HCT116 (cell line): ENCODE data around the gene SERINC5. TPM values are rescaled to one million over a fixed set of nuclear protein-coding genes. Genes with fewer than 3 reads are reported as not detected.
"Not testable (repeated sequence)": the region's sequence is repeated elsewhere in the genome, so short reads cannot be mapped to it uniquely, and the experiment has no call there.

Experiments used
- ATAC-seq: fragments of 200-7000 bp; cut with Tn5 transposase; 2 replicates; pipeline ENCODE4 v1.9.1; 2020; ENCODE audit warnings: mild to moderate bottlenecking, moderate library complexity
- BruUV-seq: library from RNA; stranded (reverse); fragments of 400-500 nt; replicated peaks from 2 replicates; lab custom pipeline; 2021; lab: Mats Ljungman, UMichigan
- CTCF ChIA-PET: fragments of 300-600 bp; sonication (Branson Sonifier 250); formaldehyde crosslinking; loops from one replicate; lab custom pipeline; 2021; ENCODE audit warnings: antibody characterized with exemption; lab: Charles Lee
- POLR2A ChIA-PET: fragments of 300-600, 350-600 bp; sonication (Branson Sonifier 250); formaldehyde crosslinking; loops from one replicate; lab custom pipeline; 2021; ENCODE audit warnings: antibody characterized with exemption; lab: Charles Lee
- RAD21 ChIA-PET, 2 experiments: fragments of 300-600 bp; sonication (Branson Sonifier 250); formaldehyde crosslinking; loops; one replicate each; lab custom pipeline; 2023; ENCODE audit warnings: low total read pairs in 2 of 2; ENCODE audit not compliant: uncharacterized antibody in 2 of 2, unreplicated experiment in 2 of 2, low non-redundant PET in 1 of 2; lab: Charles Lee
- DNase-seq: peaks from one replicate; pipeline ENCODE4 v3.0.0-alpha.2; 2010; ENCODE audit warnings: low read depth, low spot score
- H2AFZ ChIP-seq: fragments of 200-600 bp; shearing (Covaris generic), sonication (generic); 2 replicates; pipeline ENCODE4 v1.6.1; 2017; ENCODE audit warnings: low read depth, mixed run types, mixed read lengths, antibody characterized with exemption, low read length; ENCODE audit not compliant: poor library complexity, severe bottlenecking
- H3K27ac ChIP-seq: 2 replicates; pipeline ENCODE4 v1.5.1; 2012; ENCODE audit warnings: low read depth, low read length
- H3K27me3 ChIP-seq: fragments of 200-600 bp; sonication (generic); 2 replicates; pipeline ENCODE4 v1.6.1; 2016; ENCODE audit warnings: mixed run types, low read length, mixed read lengths; ENCODE audit not compliant: insufficient read depth
- H3K36me3 ChIP-seq, 2 experiments: fragments of 200-500 bp in 1 of 2; fragments of 200-600 bp in 1 of 2; sonication (Bioruptor generic) in 1 of 2; sonication (generic) in 1 of 2; 2 replicates each; pipeline versions ENCODE4 v1.5.1 to v1.6.1; 2014 to 2016; ENCODE audit warnings: low read length in 2 of 2, inconsistent platforms in 1 of 2, mixed read lengths in 1 of 2, mixed run types in 1 of 2; ENCODE audit not compliant: insufficient read depth in 2 of 2, control insufficient read depth in 1 of 2
- H3K4me1 ChIP-seq, 2 experiments: fragments of 200-600 bp in 1 of 2; sonication (generic) in 1 of 2; 2 replicates each; pipeline versions ENCODE4 v1.5.1 to v1.6.1; 2012 to 2017; ENCODE audit warnings: low read length in 2 of 2, inconsistent platforms in 1 of 2, mild to moderate bottlenecking in 1 of 2, mixed read lengths in 1 of 2, mixed run types in 1 of 2, moderate library complexity in 1 of 2; ENCODE audit not compliant: insufficient read depth in 2 of 2, control insufficient read depth in 1 of 2
- H3K4me2 ChIP-seq: fragments of 200-600 bp; sonication (generic); 2 replicates; pipeline ENCODE4 v1.6.1; 2017; ENCODE audit warnings: mixed run types, low read length, mixed read lengths
- H3K4me3 ChIP-seq, 2 experiments: fragments of 200-600 bp in 1 of 2; sonication (generic) in 1 of 2; replicated peaks in 1 of 2; 2 replicates each; pipeline ENCODE4 v1.5.1; 2011 to 2016; ENCODE audit warnings: low read length in 2 of 2, control low read depth in 1 of 2, low read depth in 1 of 2, mild to moderate bottlenecking in 1 of 2, mixed read lengths in 1 of 2, mixed run types in 1 of 2
- H3K79me2 ChIP-seq: fragments of 200-600 bp; sonication (generic); 2 replicates; pipeline ENCODE4 v1.6.1; 2017; ENCODE audit warnings: mild to moderate bottlenecking, mixed run types, low read length, moderate library complexity, mixed read lengths; ENCODE audit not compliant: insufficient read depth
- H3K9ac ChIP-seq: fragments of 200-600 bp; sonication (generic); 2 replicates; pipeline ENCODE4 v1.6.1; 2016; ENCODE audit warnings: low read length, mixed read lengths
- H3K9me2 ChIP-seq: fragments of 200-600 bp; sonication (generic), shearing (Covaris generic); 2 replicates; pipeline ENCODE4 v1.6.1; 2017; ENCODE audit warnings: mixed run types, mild to moderate bottlenecking, moderate library complexity; ENCODE audit not compliant: insufficient read depth
- H3K9me3 ChIP-seq, 2 experiments: fragments of 200-500 bp in 1 of 2; fragments of 200-600 bp in 1 of 2; sonication (Bioruptor generic) in 1 of 2; sonication (generic) in 1 of 2; 2 replicates each; pipeline ENCODE4 v1.6.1; 2014 to 2017; ENCODE audit warnings: low read length in 2 of 2, mixed read lengths in 2 of 2, inconsistent platforms in 1 of 2, low read depth in 1 of 2, mild to moderate bottlenecking in 1 of 2, mixed run types in 1 of 2, moderate library complexity in 1 of 2; ENCODE audit not compliant: control insufficient read depth in 1 of 2, insufficient read depth in 1 of 2
- H4K20me1 ChIP-seq: fragments of 200-600 bp; sonication (generic), shearing (Covaris generic); 2 replicates; pipeline ENCODE4 v1.6.1; 2017; ENCODE audit warnings: mixed run types, mild to moderate bottlenecking, moderate library complexity; ENCODE audit not compliant: insufficient read depth
- EGR1 ChIP-seq: IDR thresholded peaks from 2 replicates; pipeline ENCODE4 v1.6.1; 2012; ENCODE audit warnings: low read depth
- POLR2AphosphoS5 ChIP-seq: IDR thresholded peaks from 2 replicates; pipeline ENCODE4 v1.6.1; 2011; ENCODE audit warnings: mild to moderate bottlenecking, low read depth, low read length, moderate library complexity
- RAD21 ChIP-seq: IDR thresholded peaks from 2 replicates; pipeline ENCODE4 v1.6.1; 2012; ENCODE audit warnings: low read depth, mild to moderate bottlenecking
- SRF ChIP-seq: IDR thresholded peaks from 2 replicates; pipeline ENCODE4 v1.6.1; 2012; ENCODE audit warnings: low read depth
- ZFX ChIP-seq: fragments of 450-650 bp; IDR thresholded peaks from 2 replicates; pipeline ENCODE4 v1.6.1; 2017
- intact Hi-C: fragments of 100-400 bp; cut with micrococcal nuclease; formaldehyde crosslinking; loops from 2 replicates; pipeline ENCODE4 v1.10.0; 2022
- total RNA-seq: library from RNA; stranded (reverse); gene quantifications from one replicate; pipeline ENCODE4 v1.2.1, GENCODE V29; 2021; ENCODE audit not compliant: unreplicated experiment

SERINC5 gene
- total RNA-seq, 1 experiment from 2014 or later: 39.3 TPM

DNA sequence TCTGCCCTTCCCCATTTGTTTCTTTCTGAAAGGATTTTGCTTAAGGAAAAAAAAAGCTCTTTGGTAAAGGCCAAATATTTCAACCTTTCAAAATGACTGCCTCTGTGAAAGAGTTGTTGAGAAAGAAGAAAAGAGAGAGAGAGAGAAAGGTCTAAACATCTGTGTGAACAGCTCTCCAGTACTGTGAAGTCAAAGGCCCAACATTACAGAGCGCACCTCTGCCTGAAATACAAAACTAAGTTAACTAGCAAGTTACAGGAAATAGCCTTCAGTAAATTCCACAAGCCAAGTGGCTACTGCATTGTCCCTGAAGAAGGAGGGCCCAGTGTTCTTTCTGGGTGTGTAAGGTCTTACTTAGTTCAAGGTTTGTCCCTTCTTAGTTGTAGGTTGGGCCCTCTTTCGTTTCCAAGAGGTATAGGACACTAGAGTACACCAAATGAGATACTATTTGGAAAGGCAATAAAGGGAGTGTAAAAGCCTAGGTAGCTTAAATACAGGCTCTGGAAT is 116.3 kb downstream of the SERINC5 start:
- DNase-seq (no peak), ATAC-seq (no peak)
- H3K36me3 ChIP-seq: peaks cover 0 to 2% of the 10 kb centered on the region in 2 experiments; a peak in 1 of 4 replicates
- CTCF ChIA-PET: no interaction called here
- no peaks in the 10 kb centered on the region for H3K27me3 ChIP-seq
- POLR2A ChIA-PET: no interaction called here
- no peak overlapping the region for H3K9ac ChIP-seq
- H3K9me3 ChIP-seq: no peaks in the 10 kb centered on the region
- TF ChIP-seq ZFX (no peak), POLR2AphosphoS5 (no peak), EGR1 (no peak)
- H3K9me2 ChIP-seq: no peaks in the 10 kb centered on the region
- no TSS peak for BruUV-seq
- no peaks in the 10 kb centered on the region for H4K20me1 ChIP-seq
- H2AFZ ChIP-seq: no peak overlapping the region
- no peak overlapping the region for H3K27ac ChIP-seq
- no peaks in the 10 kb centered on the region for H3K4me1 ChIP-seq
- no peak overlapping the region for H3K4me3 ChIP-seq
- intact Hi-C loops: no loop called here
- RAD21 ChIA-PET: no interaction called here
- H3K79me2 ChIP-seq: no peaks in the 10 kb centered on the region
- H3K4me2 ChIP-seq: no peak overlapping the region

DNA sequence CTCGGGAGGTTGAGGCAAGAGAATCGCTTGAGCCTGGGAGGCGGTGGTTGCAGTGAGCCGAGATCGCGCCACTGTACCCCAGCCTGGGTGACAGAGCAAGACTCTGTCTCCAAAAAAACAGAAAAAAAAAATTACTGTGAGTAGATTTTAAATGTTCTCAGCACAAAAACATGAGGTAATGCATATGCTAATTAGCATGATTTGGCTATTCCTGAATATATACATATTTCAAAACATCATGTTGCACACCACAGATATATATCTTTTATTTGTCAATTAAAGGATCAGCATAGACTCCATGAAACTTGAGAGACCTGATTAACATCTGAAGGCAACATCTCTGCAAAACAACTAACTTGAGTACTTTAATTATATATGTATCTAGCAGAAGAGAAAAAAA is 117.4 kb downstream of the SERINC5 start:
- intact Hi-C loops: no loop called here
- Histone ChIP-seq H3K36me3 (peaks cover 0 to 2% of the 10 kb centered on the region in 2 experiments; a peak in 1 of 4 replicates), H4K20me1 (no peaks in the 10 kb centered on the region), H3K4me3 (no peak overlapping the region), H3K79me2 (no peaks in the 10 kb centered on the region), H3K27me3 (no peaks in the 10 kb centered on the region), H3K9me3 (no peaks in the 10 kb centered on the region), H3K4me1 (no peaks in the 10 kb centered on the region), H2AFZ (no peak overlapping the region), H3K4me2 (no peak overlapping the region), H3K9ac (no peak overlapping the region), H3K27ac (no peak overlapping the region), H3K9me2 (no peaks in the 10 kb centered on the region)
- DNase-seq (no peak), ATAC-seq (no peak)
- POLR2A ChIA-PET: no interaction called here
- CTCF ChIA-PET: no interaction called here
- BruUV-seq: no TSS peak
- TF ChIP-seq RAD21: no peak
- no peak for TF ChIP-seq SRF
- RAD21 ChIA-PET: no interaction called here

DNA sequence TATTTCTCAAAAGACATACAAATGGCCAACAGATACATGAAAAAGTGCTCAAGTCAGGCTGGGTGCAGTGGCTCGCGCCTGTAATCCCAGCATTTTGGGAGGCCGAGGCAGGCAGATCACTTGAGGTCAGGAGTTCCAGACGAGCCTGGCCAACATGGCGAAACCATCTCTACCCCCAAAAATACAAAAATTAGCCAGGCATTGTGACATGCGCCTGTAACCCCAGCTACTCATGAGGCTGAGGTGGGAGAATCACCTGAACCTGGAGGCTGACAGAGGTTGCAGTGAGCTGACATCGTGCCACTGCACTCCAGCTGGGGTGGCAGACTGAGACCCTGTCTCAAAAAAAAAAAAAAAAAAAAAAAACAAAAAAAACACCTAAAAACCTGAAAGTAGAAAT is 119.0 kb downstream of the SERINC5 start:
- DNase-seq, H4K20me1 ChIP-seq, H3K9me3 ChIP-seq, H3K36me3 ChIP-seq, H3K4me3 ChIP-seq, H3K79me2 ChIP-seq, H3K27ac ChIP-seq, BruUV-seq, intact Hi-C loops, CTCF ChIA-PET, H3K9ac ChIP-seq, H3K4me2 ChIP-seq, H2AFZ ChIP-seq, RAD21 ChIA-PET, H3K9me2 ChIP-seq, H3K4me1 ChIP-seq, POLR2A ChIA-PET, H3K27me3 ChIP-seq, ATAC-seq: not testable (repeated sequence)
